Activated CD8-positive, alpha-beta memory T cell treated with anti-CD3 and anti-CD28 coated beads for 36 hours (primary cell): ENCODE measurements around the gene DHX38. TPM values are rescaled to one million over a fixed set of nuclear protein-coding genes. Genes with fewer than 3 reads are reported as not detected.

ENCODE experiments used
- CTCF ChIA-PET: fragments of 350-600 bp; sonication (Branson Sonifier 250); formaldehyde crosslinking; loops from one replicate; lab custom pipeline; 2021; ENCODE audit warnings: antibody characterized with exemption; lab: Charles Lee
- POLR2A ChIA-PET: fragments of 350-600 bp; sonication (Branson Sonifier 250); formaldehyde crosslinking; loops from one replicate; lab custom pipeline; 2021; ENCODE audit warnings: antibody characterized with exemption; lab: Charles Lee
- total RNA-seq, 2 experiments: library from RNA; stranded (reverse); gene quantifications; one replicate each; pipeline ENCODE4 v1.2.3, GENCODE V29; 2021

Gene DHX38
- total RNA-seq, 2 experiments from 2014 or later: 87.4 to 87.6 TPM

GRCh38 chr16:72138064-72138572 is 44.5 kb downstream of the DHX38 start:
- ChIA-PET CTCF (no interaction called here), POLR2A (no interaction called here)

GRCh38 chr16:72139908-72140307 is 46.3 kb downstream of the DHX38 start:
- POLR2A ChIA-PET: no interaction called here
- CTCF ChIA-PET: interaction anchor here (1.5 kb wide), 1 partner anchor 11 kb away, joined by 3 read pairs; no protein-coding TSS in a partner anchor

GRCh38 chr16:72142476-72142875 is 48.8 kb downstream of the DHX38 start:
- ChIA-PET CTCF (interaction anchor here (0.9 kb wide), 1 partner anchor 12 kb away, joined by 4 read pairs; no protein-coding TSS in a partner anchor), POLR2A (no interaction called here)

- ChIA-PET POLR2A (no interaction called here), CTCF (no interaction called here)
These were observed 56.2 kb downstream of the DHX38 start for GRCh38 chr16:72149676-72150464.

- POLR2A ChIA-PET: no interaction called here
- CTCF ChIA-PET: no interaction called here
These were observed 65.7 kb downstream of the DHX38 start for GRCh38 chr16:72159386-72159785.

GRCh38 chr16:72159801-72160200 is 66.2 kb downstream of the DHX38 start:
- ChIA-PET POLR2A (no interaction called here), CTCF (no interaction called here)

GRCh38 chr16:72162105-72162692 is 68.6 kb downstream of the DHX38 start:
- ChIA-PET CTCF (no interaction called here), POLR2A (no interaction called here)

Other genes with a start within 250 kb of the DHX38 start
- gene ATXN1L, start 247.9 kb upstream of the DHX38 start, total RNA-seq: 10 to 100 TPM; 16.5 to 16.6 TPM
- 1 to 10 TPM; 3.1 to 4.0 TPM for gene ZNF821, start 209.7 kb upstream of the DHX38 start, total RNA-seq
- gene IST1, start 198.3 kb upstream of the DHX38 start, total RNA-seq: 100 to 1,000 TPM; 152 to 153 TPM
- gene PKD1L3, start 93.4 kb upstream of the DHX38 start, total RNA-seq: under 1 TPM in 1 of 2 experiments, not detected in 1; 0.04 TPM
- gene DHODH, start 85.1 kb upstream of the DHX38 start, total RNA-seq: 10 to 100 TPM; 31.1 to 31.8 TPM
- not detected for gene HP, start 39.3 kb upstream of the DHX38 start, total RNA-seq
- not detected for gene HPR, start 30.6 kb upstream of the DHX38 start, total RNA-seq
- 10 to 100 TPM; 30.8 to 31.0 TPM for gene TXNL4B, start 227 bp upstream of the DHX38 start, total RNA-seq
- gene PMFBP1, start 78.3 kb downstream of the DHX38 start, total RNA-seq: under 1 TPM; 0.11 to 0.73 TPM